Activated naive CD4-positive, alpha-beta T cell treated with anti-CD3 and anti-CD28 coated beads, Interleukin-2, amount 10 ng/mL, durations not matched to agents 7 days and 5 days (primary cell): ENCODE results near the gene CDS2.

ENCODE experiments used
- CTCF ChIA-PET: fragments of 350-600 bp; sonication (Branson Sonifier 250); formaldehyde crosslinking; loops from one replicate; lab custom pipeline; 2021; ENCODE audit warnings: antibody characterized with exemption; lab: Charles Lee
- DNase-seq: peaks from one replicate; pipeline ENCODE4 v3.0.0-alpha.2; 2020
- H3K27ac Mint-ChIP-seq: one replicate; pipeline ENCODE4 v1.8.0; 2021; ENCODE audit warnings: mild to moderate bottlenecking, moderate library complexity, mixed read lengths
- H3K27me3 Mint-ChIP-seq: one replicate; pipeline ENCODE4 v1.8.0; 2021; ENCODE audit warnings: mild to moderate bottlenecking, mixed read lengths
- H3K36me3 Mint-ChIP-seq: one replicate; pipeline ENCODE4 v1.8.0; 2021; ENCODE audit warnings: mixed read lengths
- H3K4me1 Mint-ChIP-seq: one replicate; pipeline ENCODE4 v1.8.0; 2021; ENCODE audit warnings: mixed read lengths
- H3K4me3 Mint-ChIP-seq: one replicate; pipeline ENCODE4 v1.8.0; 2021; ENCODE audit warnings: mild to moderate bottlenecking, moderate library complexity, mixed read lengths
- H3K9me3 Mint-ChIP-seq: one replicate; pipeline ENCODE4 v1.8.0; 2021; ENCODE audit warnings: mixed read lengths

Gene CDS2

DNA sequence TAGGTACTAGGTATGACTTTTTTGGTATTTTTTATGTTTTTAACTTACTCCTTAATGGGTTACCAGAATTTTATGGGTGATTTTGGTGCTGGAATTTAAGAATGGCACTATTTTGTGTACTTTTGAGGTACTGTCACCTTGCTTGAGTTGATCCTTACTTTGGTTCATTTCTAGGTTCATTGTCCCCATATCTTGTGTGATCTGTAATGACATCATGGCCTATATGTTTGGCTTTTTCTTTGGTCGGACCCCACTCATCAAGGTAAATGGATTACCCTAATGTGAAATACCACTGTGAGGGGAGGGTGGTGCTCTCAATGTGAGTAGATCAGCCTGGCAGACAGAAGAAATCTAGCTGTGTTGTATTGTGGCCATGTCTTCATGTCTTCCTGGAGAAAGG lies 57.9 kb downstream of the CDS2 start:
- no peak overlapping the region for H3K4me3 Mint-ChIP-seq
- no peaks in the 10 kb centered on the region for H3K27me3 Mint-ChIP-seq
- peak overlapping the region; percentile 43 for H3K27ac Mint-ChIP-seq

DNA sequence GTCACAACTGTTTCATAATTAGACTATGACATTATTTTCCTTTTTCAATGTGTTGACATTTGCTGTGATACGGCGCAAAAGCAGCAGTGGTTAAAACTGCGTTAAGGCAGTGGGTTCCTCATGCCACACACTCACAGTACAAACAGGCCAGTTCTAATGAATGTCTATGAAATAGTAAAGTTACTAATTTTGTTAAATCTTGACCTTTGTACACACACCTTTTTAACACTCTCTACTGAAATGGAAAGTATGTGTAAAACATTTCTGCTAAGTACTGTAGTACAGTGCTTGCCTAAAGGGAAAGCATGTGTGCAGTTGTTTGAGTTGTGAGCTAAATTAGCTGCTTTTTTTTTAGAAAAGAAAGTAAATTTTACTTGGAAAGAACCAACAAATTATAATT lies 60.3 kb downstream of the CDS2 start:
- Mint-ChIP-seq H3K4me3 (no peak overlapping the region), H3K27ac (no peak overlapping the region), H3K4me1 (peaks cover 2% of the 10 kb centered on the region), H3K36me3 (peaks cover 37% of the 10 kb centered on the region), H3K9me3 (no peaks in the 10 kb centered on the region), H3K27me3 (no peaks in the 10 kb centered on the region)
- CTCF ChIA-PET, result interaction anchor here (0.6 to 1.4 kb wide), 2 partner anchors 36 to 241 kb away, joined by 4 read pairs; no protein-coding TSS in a partner anchor
- no peak for DNase-seq

More for the DNA sequence above, 57.9 kb downstream of the CDS2 start:
- H3K9me3 Mint-ChIP-seq, result no peaks in the 10 kb centered on the region
- CTCF ChIA-PET, result no interaction called here
- H3K4me1 Mint-ChIP-seq, result no peaks in the 10 kb centered on the region
- no peak for DNase-seq
- peaks cover 29% of the 10 kb centered on the region for H3K36me3 Mint-ChIP-seq

DNA sequence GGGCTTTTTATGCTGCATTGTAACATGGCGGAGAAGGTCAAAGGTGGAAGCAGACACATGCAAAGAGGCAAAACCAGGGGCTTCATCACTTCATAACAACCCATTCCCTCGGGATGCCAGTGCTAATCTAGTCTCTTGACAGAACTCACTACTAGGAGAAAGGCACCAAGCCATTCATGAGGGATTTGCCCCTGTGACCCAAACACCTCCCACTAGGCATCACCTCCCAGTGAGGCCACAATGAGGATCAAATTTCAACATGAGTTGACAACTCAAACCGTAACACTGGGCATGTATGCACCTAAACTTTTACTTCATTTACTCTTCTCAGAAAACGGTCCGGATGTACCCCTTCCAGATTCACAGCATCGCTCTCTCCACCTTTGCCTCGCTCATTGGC lies 61.9 kb downstream of the CDS2 start:
- Mint-ChIP-seq H3K27ac (no peak overlapping the region), H3K9me3 (no peaks in the 10 kb centered on the region), H3K27me3 (no peaks in the 10 kb centered on the region), H3K4me3 (no peak overlapping the region), H3K4me1 (peaks cover 13% of the 10 kb centered on the region), H3K36me3 (peaks cover 31% of the 10 kb centered on the region)
- no peak for DNase-seq
- CTCF ChIA-PET, result interaction anchor here (1.4 kb wide), 1 partner anchor 35 kb away, joined by 4 read pairs; no protein-coding TSS in a partner anchor

DNA sequence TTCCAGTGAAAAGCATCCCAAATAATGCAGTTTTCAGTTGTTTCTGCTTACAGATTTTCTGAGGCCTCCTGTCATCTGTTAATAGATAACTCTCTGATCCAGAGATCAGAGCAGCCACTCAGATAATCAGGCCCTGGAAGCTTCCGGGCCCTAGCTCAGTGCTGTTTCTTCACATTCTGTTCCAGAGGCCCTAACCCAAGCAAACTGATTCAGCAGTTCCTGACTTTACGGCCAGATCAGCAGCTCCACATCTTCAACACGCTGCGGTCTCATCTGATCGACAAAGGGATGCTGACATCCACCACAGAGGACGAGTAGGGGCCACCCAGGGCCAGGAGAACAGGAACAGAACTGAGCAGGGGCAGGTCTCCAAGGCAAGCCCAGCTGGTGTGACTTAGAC lies 63.1 kb downstream of the CDS2 start:
- peaks cover 28% of the 10 kb centered on the region for H3K36me3 Mint-ChIP-seq
- H3K9me3 Mint-ChIP-seq, result no peaks in the 10 kb centered on the region
- H3K27me3 Mint-ChIP-seq, result no peaks in the 10 kb centered on the region
- no peak overlapping the region for H3K27ac Mint-ChIP-seq
- CTCF ChIA-PET, result interaction anchor here (1.0 to 5.1 kb wide), 4 partner anchors 15 to 430 kb away, joined by 3 to 108 read pairs (median 4); partner anchors contain the start of gene CDS2
- no peak overlapping the region for H3K4me3 Mint-ChIP-seq
- no peak for DNase-seq
- peaks cover 13% of the 10 kb centered on the region for H3K4me1 Mint-ChIP-seq

DNA sequence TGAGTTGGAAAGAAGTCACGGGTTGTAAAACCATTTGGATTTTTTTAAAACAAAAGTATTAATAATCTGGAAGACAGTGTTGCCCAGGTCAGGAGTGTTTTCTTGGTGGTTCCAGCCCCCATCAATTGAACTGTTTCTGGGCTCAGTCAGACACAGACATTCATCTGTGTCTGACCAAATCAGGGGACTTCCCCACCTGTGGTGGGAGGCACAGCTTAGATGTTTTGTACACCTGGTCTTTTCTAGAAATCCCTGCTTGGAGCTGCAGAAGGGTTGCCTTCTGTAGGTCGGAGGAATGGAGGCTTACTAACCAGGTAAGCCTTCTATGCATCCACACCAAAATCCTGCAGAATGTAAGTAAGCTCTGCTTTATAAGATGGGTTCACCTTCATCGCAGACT lies 63.6 kb downstream of the CDS2 start:
- no peaks in the 10 kb centered on the region for H3K9me3 Mint-ChIP-seq
- H3K4me3 Mint-ChIP-seq, result no peak overlapping the region
- CTCF ChIA-PET, result interaction anchor here (1.0 to 5.1 kb wide), 4 partner anchors 14 to 431 kb away, joined by 3 to 108 read pairs (median 4); partner anchors contain the start of gene CDS2
- DNase-seq, result no peak
- H3K27me3 Mint-ChIP-seq, result no peaks in the 10 kb centered on the region
- peaks cover 13% of the 10 kb centered on the region for H3K4me1 Mint-ChIP-seq
- no peak overlapping the region for H3K27ac Mint-ChIP-seq
- peaks cover 28% of the 10 kb centered on the region for H3K36me3 Mint-ChIP-seq

DNA sequence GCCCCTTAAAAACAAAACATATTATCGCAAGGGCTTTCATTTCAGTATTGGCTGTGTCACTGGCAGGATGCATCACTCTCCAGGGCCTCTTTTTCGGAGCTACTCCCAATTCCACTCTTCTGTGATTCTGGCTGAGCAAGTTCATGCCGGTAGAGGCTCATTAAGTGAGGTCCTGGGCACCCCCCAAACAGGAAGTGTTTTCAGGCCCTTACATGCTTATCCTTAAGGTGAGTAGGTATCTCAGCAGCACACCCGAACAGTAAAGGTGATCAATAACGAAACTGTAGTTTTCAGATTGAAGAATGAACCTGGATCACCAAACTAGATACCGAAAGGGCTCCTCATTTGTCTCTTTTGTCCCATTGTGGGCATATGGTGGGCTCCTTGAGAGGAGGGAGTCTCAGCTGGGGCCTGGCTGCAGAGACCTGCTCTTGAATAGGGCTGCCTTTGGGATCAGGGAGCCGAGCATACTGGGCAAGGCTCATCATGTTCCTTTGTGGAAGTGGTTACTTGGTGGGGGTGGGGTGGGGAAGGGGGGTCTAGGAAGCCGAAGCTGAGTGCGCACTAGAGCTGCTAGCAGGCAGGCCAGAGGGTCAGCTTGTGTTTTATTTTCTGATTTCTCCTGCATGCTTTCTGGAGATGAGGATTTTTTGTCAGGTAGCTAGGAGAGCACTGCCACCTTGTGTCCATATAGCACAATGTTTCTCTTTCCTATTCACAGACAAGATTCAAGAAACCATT lies 65.2 kb downstream of the CDS2 start:
- no peak overlapping the region for H3K4me3 Mint-ChIP-seq
- CTCF ChIA-PET, result interaction anchor here (0.6 to 5.1 kb wide), 13 partner anchors 9 to 143 kb away, joined by 3 to 108 read pairs (median 5); partner anchors contain the start of genes CDS2 and PCNA
- DNase-seq, result peak; percentile 57
- H3K36me3 Mint-ChIP-seq, result peaks cover 21% of the 10 kb centered on the region
- H3K9me3 Mint-ChIP-seq, result no peaks in the 10 kb centered on the region
- H3K27me3 Mint-ChIP-seq, result no peaks in the 10 kb centered on the region
- H3K4me1 Mint-ChIP-seq, result peaks cover 13% of the 10 kb centered on the region
- peak overlapping the region; percentile 65 for H3K27ac Mint-ChIP-seq

DNA sequence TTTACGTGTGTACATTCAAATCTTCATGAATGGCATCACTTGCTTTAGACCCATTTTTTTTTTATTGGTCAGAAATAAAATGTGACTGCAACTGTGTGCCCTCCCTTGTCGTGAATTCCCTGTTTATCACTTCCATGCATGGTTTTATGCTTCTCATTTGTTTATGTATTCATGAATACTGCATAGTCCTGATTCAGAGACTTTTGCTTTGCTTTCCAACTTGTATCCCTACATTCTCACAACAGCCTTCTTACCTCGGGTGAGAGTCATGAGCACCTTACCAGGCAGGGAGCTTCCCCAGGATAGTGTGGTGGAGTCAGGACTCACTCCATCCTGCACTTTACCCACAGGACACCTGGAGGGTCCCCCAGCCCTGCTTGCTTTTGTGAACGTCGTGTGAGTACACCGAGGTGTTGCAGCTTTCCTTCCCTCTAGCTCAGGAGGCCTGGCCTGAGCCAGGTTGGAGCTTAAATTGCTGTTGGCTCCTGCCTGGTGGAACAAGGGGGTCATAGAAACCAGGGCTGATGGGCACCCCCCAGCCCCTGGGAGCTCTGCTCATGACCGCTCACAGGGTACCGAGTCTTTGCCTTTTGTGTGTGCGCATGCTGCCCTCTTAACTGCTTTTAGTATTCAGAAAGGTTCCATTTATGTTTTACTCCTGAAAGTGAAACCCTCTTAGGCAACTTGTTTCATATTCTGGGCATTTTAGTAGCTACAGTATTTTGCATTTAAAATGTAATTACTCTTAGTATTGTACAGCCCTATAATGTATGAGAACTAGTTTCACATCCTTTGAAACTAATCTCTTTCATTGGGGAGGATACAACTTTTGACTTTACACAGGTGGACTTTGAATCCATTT lies 66.0 kb downstream of the CDS2 start:
- H3K4me3 Mint-ChIP-seq, result no peak overlapping the region
- peaks cover 21% of the 10 kb centered on the region for H3K36me3 Mint-ChIP-seq
- H3K9me3 Mint-ChIP-seq, result no peaks in the 10 kb centered on the region
- CTCF ChIA-PET, result interaction anchor here (0.6 to 5.1 kb wide), 16 partner anchors 9 to 242 kb away, joined by 3 to 108 read pairs (median 4); partner anchors contain the start of genes CDS2 and PCNA
- no peaks in the 10 kb centered on the region for H3K27me3 Mint-ChIP-seq
- H3K4me1 Mint-ChIP-seq, result peaks cover 13% of the 10 kb centered on the region
- DNase-seq, result no peak
- peak overlapping the region; percentile 65 for H3K27ac Mint-ChIP-seq

DNA sequence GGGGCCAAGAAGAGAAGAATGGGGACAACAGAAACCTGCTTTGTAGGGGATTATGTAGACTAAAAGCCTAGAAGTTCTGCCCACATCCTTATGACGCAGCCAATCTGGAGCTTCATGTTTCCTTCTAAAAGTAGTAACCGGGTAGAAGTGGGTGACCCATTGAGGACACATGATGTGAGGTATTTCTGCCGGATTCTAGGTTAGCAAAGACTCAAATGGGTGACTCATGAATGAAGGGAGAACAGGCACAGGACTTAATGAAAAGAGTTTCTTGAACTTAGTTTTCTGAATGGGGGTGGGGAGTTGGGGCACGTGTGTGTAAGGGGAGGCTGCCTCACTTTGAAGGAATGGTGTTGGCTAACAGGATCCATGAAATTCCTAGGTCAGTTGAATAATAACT lies 68.8 kb downstream of the CDS2 start:
- CTCF ChIA-PET, result interaction anchor here (1.0 kb wide), 1 partner anchor 69 kb away, joined by 4 read pairs; the partner anchor contains the start of gene CDS2
- Mint-ChIP-seq H3K27ac (no peak overlapping the region), H3K36me3 (peaks cover 20% of the 10 kb centered on the region), H3K4me3 (no peak overlapping the region), H3K9me3 (no peaks in the 10 kb centered on the region), H3K4me1 (peaks cover 13% of the 10 kb centered on the region), H3K27me3 (no peaks in the 10 kb centered on the region)
- no peak for DNase-seq

DNA sequence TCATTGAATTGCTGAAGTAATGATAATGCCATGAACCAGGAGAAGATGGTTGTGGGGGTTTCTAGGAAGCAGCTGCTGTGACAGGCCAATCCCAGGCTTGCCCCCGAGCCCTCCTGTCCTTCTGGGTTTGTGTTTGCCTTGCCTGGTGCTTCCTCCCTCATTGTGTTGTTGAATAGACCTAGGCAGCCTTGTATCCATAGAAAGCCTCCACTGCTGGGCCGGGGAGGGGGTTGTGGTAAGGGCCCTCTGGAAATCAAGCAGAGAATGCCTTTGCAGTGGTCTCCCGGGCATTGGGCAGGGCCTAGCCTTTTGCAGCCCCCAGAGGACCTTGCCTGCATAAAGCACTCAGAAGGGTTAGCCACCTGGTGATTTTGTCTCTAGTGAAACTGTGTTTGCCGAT lies 69.3 kb downstream of the CDS2 start:
- no peak for DNase-seq
- H3K4me1 Mint-ChIP-seq, result peaks cover 13% of the 10 kb centered on the region
- peaks cover 16% of the 10 kb centered on the region for H3K36me3 Mint-ChIP-seq
- H3K27me3 Mint-ChIP-seq, result no peaks in the 10 kb centered on the region
- H3K9me3 Mint-ChIP-seq, result no peaks in the 10 kb centered on the region
- no peak overlapping the region for H3K4me3 Mint-ChIP-seq
- no peak overlapping the region for H3K27ac Mint-ChIP-seq
- CTCF ChIA-PET, result interaction anchor here (0.9 kb wide), 1 partner anchor 70 kb away, joined by 3 read pairs; the partner anchor contains the start of gene CDS2

DNA sequence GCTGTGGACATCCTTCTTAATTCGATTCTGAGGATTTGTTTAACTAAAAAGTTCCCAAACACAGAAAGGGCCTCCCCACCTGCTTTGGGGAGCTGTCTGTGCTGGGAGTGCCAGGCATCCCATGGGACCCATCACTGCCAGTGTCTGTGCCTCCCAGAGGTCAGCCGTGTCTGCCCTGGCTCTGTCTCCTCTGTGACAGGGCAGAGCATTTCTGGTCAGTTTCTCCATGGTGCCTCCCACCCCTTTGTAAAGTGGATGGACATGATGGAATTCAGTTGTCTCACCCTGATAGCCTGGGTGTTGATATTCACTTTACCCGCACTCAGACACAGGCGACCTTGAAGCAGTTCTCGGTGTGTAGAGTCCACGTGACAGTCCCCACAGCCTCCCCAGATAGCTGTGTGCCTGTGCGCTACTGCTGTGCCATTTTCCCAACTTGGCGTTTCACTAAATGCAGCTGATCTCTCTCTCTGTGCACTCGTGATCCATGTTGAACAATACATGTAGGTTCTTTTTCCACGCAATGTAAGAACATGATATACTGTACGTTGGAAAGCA lies 70.5 kb downstream of the CDS2 start:
- Mint-ChIP-seq H3K36me3 (peaks cover 13% of the 10 kb centered on the region), H3K9me3 (no peaks in the 10 kb centered on the region), H3K4me1 (peaks cover 9% of the 10 kb centered on the region), H3K27me3 (no peaks in the 10 kb centered on the region), H3K4me3 (no peak overlapping the region), H3K27ac (no peak overlapping the region)
- DNase-seq, result no peak
- CTCF ChIA-PET, result interaction anchor here (0.9 kb wide), 1 partner anchor 71 kb away, joined by 3 read pairs; the partner anchor contains the start of gene CDS2

DNA sequence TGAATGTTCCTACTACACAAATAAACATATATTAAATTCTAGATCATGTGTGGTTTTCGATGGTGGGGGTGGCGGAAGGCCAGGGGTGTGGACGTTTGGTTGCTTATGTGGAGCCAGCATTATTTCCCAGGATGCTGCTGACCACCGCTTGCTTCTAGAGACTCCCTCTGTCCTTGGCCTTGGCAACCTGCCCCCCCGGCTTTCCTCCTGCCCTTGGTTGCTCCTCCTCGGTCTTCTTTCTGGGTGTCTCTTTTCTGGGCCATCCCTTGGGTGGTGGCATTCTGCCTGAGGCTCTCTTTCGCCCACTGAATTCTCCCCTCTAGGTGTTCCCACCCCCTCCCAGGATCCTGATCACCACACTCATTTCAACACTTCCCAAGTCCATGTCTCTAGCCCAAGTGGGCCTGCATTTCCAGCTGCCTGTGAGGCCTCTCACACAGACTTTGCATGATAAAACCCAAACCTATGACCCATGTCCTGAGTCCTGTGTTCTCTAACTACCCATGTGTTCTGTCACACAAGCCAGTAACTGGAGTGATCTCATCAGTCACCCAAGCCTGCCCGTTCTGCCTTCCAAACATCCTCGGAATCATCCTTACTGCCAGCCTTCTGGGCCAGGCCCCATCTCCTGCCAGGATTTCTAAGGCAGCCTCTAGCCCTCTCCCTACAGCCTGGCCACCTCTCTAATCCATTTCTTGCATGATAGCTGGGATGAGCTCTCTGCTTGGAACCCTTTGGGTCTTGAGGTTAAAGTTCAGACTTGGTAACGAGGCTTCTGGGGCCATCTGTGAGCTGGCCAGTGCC lies 71.2 kb downstream of the CDS2 start:
- no peaks in the 10 kb centered on the region for H3K9me3 Mint-ChIP-seq
- CTCF ChIA-PET, result interaction anchor here (1.1 kb wide), 1 partner anchor 72 kb away, joined by 5 read pairs; the partner anchor contains the start of gene CDS2
- H3K36me3 Mint-ChIP-seq, result peaks cover 13% of the 10 kb centered on the region
- H3K4me3 Mint-ChIP-seq, result no peak overlapping the region
- H3K27me3 Mint-ChIP-seq, result no peaks in the 10 kb centered on the region
- H3K4me1 Mint-ChIP-seq, result peaks cover 2% of the 10 kb centered on the region
- H3K27ac Mint-ChIP-seq, result no peak overlapping the region
- DNase-seq, result no peak

DNA sequence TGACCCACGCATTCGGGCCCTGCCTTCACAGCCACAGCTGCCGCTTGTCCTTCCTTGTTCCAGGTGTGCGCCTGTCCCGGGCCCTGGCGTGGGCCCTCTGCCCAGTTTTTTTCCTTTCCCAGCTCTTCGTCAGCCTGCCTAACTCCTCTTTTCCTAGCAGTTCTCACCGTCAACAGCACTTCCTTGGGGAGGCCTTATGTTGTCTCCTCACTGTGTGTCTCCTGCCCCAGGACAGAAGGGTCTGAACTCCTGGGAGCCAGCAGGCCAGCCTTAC lies 71.8 kb downstream of the CDS2 start:
- Mint-ChIP-seq H3K9me3 (no peaks in the 10 kb centered on the region), H3K36me3 (peaks cover 13% of the 10 kb centered on the region), H3K27me3 (no peaks in the 10 kb centered on the region), H3K4me3 (no peak overlapping the region), H3K4me1 (no peaks in the 10 kb centered on the region), H3K27ac (no peak overlapping the region)
- CTCF ChIA-PET, result interaction anchor here (1.1 kb wide), 1 partner anchor 72 kb away, joined by 5 read pairs; the partner anchor contains the start of gene CDS2
- DNase-seq, result no peak

DNA sequence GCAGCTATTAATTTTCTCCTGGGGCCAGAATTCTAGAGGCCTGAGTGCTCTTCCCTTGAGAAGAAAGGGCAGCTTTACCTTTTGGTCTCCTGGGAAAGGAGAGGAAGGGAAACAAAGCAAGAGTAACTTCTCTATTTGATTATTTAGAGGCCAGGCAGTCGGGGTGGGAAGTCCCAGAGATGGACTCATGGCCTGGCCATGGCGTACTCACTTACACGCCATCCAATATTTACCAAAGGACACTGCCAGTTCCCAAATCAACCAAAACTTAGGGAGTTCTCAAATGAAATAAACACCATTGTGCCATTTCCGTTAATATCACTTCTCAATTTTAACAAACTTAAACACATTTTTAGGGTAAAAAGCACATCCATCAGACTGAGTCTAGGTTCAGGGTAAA lies 76.6 kb downstream of the CDS2 start:
- H3K27ac Mint-ChIP-seq, result no peak overlapping the region
- H3K4me1 Mint-ChIP-seq, result peaks cover 4% of the 10 kb centered on the region
- CTCF ChIA-PET, result interaction anchor here (0.5 to 2.8 kb wide), 5 partner anchors 11 to 244 kb away, joined by 3 to 25 read pairs (median 4); no protein-coding TSS in a partner anchor
- no peaks in the 10 kb centered on the region for H3K27me3 Mint-ChIP-seq
- no peak for DNase-seq
- H3K4me3 Mint-ChIP-seq, result no peak overlapping the region
- H3K36me3 Mint-ChIP-seq, result peaks cover 16% of the 10 kb centered on the region
- no peaks in the 10 kb centered on the region for H3K9me3 Mint-ChIP-seq
